ENCODE measurements around the gene ZNF615.
"Not testable (repeated sequence)": the region's sequence is repeated elsewhere in the genome, so short reads cannot be mapped to it uniquely, and the experiment has no call there.

Gene ZNF615

DNA sequence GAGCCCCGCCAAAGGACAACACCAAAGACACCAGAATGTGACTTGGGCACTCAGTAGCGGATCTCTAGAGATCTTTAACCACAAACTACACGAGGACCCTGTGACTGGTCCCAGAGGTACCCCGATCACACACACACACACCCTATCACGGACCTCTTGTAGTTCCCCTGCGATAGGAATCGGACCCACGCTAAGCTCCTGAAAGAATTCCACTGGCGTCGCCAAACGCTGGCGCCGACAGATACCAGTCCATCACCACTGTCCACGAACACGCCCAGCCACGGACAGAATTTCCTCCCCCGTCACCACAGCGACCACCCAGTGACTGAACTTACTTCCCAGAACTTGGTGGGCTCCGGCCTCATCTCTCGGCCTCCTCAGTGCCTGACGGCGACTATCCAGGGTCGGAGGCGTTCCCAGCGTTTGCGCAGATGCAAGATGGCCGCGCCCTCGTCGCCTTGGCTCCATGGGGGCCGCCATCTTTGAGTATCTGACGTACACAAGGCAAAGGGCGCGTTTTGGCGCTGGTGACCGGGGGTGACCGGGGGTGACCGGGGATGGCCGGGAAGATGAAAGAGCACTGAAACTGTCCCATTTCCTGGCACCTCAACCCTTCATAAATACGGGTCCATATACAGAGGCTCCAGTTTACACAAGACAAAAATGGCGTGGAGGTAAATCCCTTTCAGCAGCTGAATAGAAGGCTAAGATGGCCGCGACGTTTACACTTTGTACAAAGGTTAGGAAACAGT is at the start of gene ZNF615:
TSS of gene ZNF615 (minus strand) at position 406 of the 752 bp plus-strand sequence. CDS start 4,500 bp downstream, outside the sequence.
- DNase-seq, result peak; percentile 95

DNA sequence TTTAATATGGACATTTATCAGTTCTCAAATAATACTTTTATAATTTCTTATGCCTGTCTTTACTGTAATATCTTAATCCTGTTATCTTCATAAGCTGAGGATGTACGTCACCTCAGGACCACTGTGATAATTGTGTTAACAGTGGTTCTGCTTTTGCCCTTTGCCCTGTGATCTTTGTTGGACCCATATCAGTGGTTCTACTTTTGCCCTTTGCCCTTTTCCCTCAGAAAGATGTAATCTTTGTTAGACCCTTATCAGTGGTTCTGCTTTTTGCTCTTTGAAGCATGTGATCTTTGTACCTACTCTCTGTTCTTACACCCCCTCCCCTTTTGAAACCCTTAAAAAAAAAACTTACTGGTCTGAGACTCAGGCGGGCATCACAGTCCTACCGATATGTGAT is 48.5 kb upstream of the ZNF615 start:
- DNase-seq, result not testable (repeated sequence)

DNA sequence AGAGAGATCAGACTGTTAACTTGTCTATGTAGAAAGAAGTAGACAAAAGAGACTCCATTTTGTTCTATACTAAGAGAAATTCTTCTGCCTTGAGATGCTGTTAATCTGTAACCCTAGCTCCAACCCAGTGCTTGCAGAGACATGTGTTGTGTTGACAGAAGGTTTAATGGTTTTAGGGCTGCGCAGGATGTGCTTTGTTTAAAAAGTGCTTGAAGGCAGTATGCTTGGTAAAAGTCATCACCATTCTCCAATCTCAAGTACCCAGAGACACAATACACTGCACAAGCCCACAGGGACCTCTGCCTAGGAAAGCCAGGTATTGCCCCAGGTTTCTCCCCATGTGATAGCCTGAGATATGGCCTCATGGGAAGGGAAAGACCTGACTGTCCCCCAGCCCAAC is 43.7 kb upstream of the ZNF615 start:
- DNase-seq, result not testable (repeated sequence)

- peak; percentile 99 for DNase-seq
Observed at GRCh38 chr19:52048555-52049501, 40.8 kb upstream of the ZNF615 start, which contains the start of gene ZNF432. ZNF432 (minus strand) TSS chr19:52048838; CDS start chr19:52046868, 1,970 bp downstream.

DNA sequence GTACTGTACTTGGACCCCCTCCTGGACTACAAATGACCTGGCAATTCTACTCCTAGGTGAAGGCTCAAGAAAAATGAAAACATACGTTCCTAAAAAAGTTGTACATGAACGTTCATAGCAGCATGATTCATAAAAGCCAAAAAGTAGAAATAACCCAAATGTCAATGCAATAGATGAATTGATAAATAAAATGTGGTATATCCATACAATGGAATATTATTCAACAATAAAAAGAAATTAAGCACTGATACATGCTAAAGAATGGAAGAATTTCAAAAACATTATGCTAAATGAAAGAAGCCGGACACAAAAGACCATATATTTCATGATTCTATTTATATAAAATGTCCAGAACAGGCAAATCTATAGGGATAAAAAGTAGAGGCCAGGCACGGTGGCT is 31.2 kb upstream of the ZNF615 start:
- no peak for DNase-seq

- DNase-seq, result no peak
Observed at GRCh38 chr19:52034051-52034728, 26.2 kb upstream of the ZNF615 start.

DNA sequence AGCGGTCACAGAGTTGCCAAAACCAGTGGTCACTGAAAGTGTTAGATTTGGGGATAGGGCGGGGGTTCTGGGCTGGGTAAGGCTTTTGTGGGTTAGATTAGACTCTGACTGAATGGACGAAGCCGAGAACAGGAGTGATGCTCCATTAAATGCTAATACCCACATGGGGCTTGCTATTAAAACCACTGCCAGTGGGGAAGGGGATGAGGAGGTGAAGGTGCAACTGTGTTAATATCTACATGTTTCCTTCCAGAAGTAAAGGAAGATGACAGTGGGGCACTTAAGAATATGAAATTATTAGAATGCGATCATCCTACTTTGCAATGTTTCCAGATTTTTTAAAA is 20.7 kb upstream of the ZNF615 start:
- no peak for DNase-seq

DNA sequence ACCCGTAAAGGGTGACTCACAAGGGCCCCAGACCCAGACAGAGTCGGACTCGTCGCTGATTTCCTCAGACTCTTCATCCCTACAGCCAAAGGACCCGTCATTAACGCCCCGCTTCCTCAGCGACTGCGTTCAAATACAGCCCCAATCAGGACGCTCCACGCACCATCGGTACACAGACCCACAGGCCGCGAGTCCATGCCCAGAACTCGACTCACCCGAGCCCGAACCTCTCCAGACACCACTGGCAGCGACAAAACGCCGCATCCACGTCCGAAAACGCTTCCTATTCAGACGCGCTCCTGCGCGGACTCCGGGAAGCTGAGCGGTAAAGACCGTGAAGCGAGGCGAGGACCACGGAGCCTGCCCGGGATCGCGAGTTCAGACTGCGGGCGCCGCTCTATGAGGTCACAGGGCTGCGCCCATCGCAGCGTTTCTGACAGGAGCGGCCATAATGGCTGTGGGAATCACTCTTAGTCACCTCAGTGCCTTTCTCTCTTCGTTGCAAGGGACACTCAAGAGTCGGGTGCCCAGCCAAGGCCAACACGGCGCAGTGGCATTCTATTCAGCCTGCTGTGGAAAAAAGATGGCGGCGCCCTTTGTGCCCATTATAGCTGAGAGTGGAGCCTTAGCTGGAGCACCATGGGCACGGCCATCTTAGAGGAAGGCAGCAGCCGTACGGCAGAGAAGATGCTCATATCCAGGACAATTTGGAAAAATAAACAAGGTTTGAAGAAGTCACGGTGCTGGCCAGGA is 20.2 kb upstream of the ZNF615 start, which contains the start of gene ZNF614:
TSS of gene ZNF614 (minus strand) at position 353 of the 753 bp plus-strand sequence. CDS start 2,634 bp downstream, outside the sequence.
- peak; percentile 93 for DNase-seq

GRCh38 chr19:52026255-52026990 is 18.4 kb upstream of the ZNF615 start:
- not testable (repeated sequence) for DNase-seq

GRCh38 chr19:52024478-52024877 is 16.5 kb upstream of the ZNF615 start:
- not testable (repeated sequence) for DNase-seq

GRCh38 chr19:52022193-52022592 is 14.2 kb upstream of the ZNF615 start:
- no peak for DNase-seq

GRCh38 chr19:52020506-52020905 is 12.5 kb upstream of the ZNF615 start:
- DNase-seq, result no peak

DNA sequence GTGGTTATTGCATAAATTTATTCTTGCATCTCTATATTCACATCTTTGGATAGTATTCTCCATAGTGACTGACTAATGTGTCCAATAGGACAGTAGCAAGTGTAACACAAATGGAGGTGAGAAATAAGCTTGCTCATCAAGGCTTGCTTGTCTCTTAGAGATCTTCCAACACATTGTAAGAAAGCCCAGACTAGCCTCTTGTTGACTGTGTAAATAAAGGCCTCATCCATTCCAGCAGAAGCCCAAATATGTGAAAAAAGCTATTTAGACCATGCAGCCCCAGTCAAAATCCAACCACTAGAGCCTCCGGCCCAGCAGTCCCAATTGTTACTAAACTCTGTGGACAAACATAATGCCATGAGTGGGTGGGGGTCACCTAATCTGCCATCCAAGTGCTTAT is 2.7 kb upstream of the ZNF615 start:
- DNase-seq, result no peak

GRCh38 chr19:52007451-52007805 is 583 bp downstream of the ZNF615 start:
- DNase-seq, result no peak

- peak; percentile 16 for DNase-seq
Observed at GRCh38 chr19:51994048-51994644, 13.9 kb downstream of the ZNF615 start.

- no peak for DNase-seq
Observed at GRCh38 chr19:51993422-51993821, 14.6 kb downstream of the ZNF615 start.

DNA sequence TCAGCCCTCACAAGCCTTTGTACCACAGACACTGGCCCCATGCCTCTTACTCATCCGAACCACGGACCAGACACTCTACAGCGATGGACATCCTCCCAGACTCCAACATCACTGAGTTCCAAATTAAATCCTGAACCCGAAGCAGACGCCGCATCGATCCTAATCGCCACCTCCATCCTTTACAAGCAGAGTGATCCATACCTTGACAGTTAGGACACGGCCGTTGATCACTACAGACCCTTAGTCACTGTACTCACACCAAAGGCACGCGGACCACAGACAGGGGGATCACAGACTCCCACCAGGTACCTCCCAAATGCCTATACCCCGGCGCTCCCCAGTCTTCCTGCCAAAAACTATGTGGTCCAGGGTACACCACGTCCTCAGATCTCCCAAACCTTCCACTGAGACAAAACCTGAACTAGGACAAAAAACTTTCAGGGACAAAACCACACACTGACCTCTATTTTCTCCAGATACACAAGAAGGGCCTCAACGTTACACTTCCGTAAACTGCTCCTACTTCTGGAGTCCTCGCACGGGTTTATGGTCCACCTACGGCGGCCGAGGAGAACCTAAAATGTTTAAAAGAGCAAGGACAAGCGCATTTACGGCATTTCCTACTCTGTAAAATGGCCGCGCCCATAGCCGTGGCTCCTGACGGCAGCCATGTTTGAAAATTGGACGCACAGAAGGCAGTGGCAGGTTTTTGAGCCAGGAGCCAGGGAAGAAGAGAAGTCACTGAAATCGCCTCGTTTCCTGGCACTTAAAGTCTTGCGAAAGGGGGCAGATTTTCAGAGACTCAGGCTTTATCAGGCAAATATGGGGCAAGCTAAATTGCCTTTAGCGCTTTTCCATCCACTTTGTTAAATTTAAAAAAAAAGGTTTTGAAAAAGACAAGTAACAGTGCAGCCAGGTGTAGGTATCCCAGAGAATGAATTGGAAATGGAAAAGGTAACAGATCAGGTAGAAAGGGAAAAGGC is 21.4 kb downstream of the ZNF615 start, which contains the start of gene ZNF350:
TSS of gene ZNF350 (minus strand) at position 532 of the 983 bp plus-strand sequence. CDS start 12,480 bp downstream, outside the sequence.
- peak; percentile 98 for DNase-seq

GRCh38 chr19:51983361-51983760 is 24.6 kb downstream of the ZNF615 start:
- DNase-seq, result no peak

DNA sequence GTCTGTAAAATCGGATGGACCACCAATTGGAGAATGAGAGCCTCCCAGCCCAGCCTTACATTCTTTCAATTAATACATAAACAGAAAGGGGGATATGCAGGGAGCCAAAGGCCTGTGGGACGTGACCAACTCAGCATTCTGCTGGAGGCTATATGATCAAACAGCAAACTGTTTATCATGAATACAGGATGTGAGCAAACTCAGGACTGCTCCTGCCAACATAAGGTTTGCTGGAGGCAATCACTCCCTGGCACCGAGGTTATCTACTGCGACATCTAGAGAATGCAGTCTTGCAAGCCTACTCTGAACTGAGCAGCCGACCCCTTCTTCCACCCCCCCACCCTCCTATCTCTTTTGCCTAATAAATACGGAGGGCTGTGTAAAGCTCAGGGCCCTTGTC is 27.1 kb downstream of the ZNF615 start:
- not testable (repeated sequence) for DNase-seq

All from OCI-M1 (cell line).